GM19035 (cell line): ENCODE measurements around the gene MAD2L1BP.

Source experiments
- ATAC-seq: cut with Tn5 transposase; IDR thresholded peaks from one replicate; pipeline ENCODE4 v1.9.1; 2021; ENCODE audit not compliant: unreplicated experiment

MAD2L1BP gene

DNA sequence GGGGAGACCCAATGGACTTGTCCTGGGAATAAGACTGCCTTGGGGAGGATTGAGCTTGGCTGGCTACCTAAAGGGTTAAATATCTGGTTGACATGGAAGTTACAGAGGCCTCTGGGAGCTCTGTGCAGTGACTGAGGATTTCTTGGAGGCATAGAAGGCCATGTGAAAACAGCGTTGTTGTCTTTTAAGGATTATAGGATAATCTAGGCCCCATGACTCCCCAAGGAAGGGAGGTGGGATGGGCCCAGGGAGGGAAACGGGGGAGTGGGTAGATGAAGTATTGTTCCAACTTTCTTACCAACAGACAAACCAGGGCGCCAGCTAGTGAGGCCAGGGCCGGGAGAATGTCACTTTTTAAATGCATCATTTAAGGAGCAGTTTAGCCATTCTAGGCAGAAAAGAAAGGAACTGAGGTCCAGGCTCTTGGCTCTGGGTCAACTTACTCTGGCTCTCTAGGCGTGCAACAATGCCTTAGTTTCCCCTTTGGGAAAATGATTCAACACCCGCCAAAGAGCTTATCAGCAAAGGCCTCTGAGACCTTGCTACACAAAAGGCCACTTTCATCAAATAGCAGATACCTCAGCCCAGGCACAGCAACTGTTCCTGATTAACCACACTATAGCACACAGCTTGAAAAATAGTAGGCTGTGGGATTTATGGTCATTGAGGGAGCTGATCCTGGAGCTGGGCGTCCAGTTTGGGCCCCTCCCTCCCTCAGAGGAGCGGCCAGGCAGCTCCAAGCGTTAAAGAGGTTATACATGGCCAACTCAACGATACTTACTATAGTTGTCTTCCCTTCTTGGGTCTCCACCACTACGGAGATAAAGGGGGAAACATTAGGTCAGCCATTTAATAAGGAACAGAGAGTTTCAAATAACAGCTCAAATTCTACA, 44.9 kb downstream of the MAD2L1BP start:
- ATAC-seq = no peak

DNA sequence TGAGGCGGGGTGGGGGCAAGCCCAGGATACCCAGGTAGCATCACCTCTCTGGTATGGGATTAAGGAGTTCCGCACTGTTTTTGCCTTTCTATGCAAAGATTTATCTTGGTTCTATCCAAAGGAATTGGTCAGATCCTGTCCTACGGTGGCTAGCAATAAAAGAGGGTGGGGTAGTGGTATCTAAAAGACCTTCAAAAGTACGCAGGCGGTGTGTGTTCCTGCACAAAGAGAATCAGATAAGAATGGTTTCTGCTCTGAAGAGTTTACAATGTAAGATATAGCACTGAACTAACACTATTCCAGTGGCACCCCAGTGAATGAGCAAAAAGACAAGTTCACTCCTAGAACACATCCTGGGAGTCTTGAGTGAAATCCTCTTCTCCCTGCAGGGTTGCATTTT, 45.7 kb downstream of the MAD2L1BP start:
- no peak for ATAC-seq

DNA sequence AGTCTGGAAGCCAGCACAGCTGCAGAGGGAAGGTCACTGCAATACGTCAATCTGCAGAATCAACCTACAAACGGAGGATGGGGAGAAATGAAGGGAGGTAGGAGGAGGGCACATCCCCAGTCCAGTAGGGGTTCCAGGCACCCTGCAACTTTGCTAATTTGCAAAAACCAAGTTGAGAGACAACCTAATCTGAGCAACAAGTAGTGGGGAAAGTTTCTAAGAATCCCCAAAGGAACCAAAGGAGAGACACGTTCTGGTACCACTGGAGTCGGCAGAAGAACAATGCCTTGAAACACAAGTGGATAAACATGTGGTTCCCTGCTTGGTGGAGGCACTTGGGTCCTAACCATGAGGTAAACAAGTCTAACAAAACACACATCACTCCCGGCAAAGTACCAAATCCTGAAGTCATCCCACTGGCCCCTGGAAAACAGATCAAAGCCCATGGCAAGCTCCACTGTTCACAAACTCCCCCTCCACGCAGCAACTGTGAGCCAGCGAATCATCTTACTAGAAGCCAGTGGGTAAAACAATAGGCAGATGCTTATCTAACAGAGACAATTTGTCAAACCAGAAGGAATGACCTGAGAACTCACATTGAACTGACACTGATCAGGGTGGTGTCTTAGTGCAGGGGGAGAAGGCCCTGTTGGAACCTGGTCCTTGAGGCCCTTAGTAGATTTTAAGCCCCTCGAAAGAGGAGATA, 47.2 kb downstream of the MAD2L1BP start:
- ATAC-seq = no peak

DNA sequence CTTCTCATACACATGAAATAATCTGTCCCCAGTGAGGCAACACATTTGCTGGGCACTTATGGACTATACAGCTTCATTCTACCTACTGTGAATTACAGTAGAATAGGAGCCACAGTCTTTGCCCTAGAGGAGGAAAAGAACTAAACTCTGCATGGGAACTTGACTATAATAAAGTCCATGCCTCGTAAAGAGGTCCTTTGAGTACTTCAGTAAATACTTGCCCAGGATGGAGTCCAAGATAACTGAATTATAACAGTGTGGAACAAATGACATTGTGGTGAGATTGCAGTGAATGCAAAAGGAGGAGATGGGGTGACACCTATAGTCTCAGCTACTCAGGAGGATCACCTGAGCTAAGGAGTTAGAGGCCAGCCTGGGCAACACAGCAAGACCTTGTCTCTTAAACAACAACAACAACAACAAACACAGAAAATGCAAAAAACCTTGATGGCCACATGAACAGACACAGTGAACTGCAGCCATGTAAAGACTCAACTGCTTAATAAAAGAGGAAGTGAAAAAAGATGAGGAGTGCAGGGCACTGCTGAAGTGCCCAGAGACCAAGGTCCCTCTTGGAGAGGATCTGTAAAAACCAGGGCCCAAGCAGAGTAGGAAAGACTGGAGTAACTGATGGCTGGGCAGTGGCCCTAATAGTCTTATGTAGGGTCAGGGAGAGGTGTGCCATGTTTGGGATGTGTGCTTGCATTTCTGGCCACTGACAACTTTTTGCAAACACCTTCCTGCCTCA, 48.2 kb downstream of the MAD2L1BP start:
- ATAC-seq = no peak

DNA sequence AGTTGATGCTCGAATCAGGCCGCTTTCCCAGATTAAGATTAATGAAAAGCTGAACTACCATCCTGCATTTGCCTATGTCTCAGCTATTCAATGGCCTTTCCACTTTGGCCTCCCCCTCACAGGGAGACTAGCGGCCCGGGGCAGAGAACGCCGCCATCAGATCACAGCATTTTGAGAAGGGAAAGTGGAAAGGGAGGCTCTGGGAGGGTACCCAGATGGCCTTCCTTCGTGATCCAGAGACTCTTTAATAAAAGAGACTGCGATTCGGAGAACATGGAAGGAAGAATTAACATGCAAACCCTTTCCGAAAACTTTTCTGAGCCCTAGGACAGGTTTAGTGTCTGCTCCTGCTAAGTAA, 51.4 kb downstream of the MAD2L1BP start:
- no peak for ATAC-seq

DNA sequence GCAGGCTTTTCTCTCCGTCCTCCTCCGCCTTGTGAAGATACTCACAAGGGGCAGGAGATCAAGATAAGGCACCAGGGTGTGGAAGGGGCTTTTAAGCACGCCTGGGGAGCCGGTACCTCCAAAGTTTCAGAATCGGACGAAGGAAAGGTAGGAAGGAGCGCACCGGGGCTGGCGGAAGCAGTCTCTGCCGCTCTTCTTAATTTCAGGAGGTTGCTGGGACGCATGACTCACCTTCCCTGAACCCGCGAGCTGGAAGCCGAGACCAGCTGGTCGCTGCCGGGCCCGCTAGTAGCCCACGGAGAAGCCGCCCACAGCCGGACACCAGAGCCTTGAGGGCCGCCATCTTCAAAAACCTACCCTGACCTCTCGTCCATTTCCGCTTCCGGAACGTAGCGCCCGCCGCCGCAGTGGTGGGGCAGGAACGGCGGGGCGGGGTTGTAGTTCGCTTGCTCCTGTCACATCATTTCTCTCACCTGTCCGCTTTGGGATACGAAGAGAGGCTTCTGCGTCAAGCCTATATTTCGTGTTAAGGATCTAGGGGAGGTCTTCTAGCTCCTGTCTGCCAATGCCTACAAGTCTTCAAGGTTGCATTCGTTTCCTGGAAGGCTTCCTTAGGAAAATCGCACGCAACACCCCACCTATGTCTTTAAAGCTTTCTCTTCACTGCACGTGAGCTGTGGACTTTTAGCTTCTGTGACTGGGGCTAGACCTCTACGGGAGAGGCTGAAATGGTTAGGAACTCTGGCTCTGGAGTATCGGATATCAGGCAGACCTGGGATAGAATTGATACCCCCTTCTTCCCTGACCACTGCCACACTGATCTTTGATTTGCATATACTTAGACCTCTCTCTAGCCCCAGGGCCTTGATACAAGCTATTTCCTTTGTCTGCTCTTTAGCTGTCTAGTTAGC, 52.1 kb downstream of the MAD2L1BP start, which contains the start of gene MRPS18A:
Gene MRPS18A, minus strand, starts transcription at position 355 of the 911 bp plus-strand sequence. Its CDS starts 12 bp downstream, at position 343.
- ATAC-seq = peak; percentile 96

DNA sequence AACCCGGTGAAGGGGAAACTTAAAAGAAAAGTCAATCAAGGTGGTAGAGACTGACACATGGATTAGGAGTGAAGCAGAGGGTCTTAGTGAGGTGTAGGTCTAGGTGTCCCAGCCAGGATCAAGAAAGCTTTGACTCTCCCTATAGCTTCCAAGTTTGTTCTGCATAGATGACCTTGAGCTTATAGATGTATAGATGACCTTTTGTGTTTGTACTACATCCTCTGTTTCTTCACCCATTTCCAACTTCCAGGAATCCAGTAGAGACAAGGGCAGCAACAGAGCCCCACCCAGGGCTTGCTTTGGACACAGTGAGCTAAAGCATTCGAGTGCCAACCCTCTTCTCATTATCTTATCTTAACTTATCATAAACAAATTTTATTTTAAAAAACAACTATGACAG, 53.8 kb downstream of the MAD2L1BP start:
- ATAC-seq = no peak
